SHP77 (cell line): ENCODE measurements around the gene NOS3.

Experiments
- DNase-seq, 2 experiments: peaks; one replicate each; lab custom pipeline; 2025; lab: John Stamatoyannopoulos, UW

NOS3 gene

GRCh38 chr7:150964593-150965111, 26.2 kb upstream of the NOS3 start:
- peak; percentile 67 to 81 for DNase-seq

- peak in 1 of 2 experiments; percentile 17 for DNase-seq
Measured at GRCh38 chr7:150965273-150965830, 25.5 kb upstream of the NOS3 start.

GRCh38 chr7:150966002-150966401, 24.8 kb upstream of the NOS3 start:
- DNase-seq = peak; percentile 25 to 70

- no peak for DNase-seq
Measured at GRCh38 chr7:150967349-150967748, 23.5 kb upstream of the NOS3 start.

GRCh38 chr7:150968056-150968733, 22.6 kb upstream of the NOS3 start:
- DNase-seq = no peak

GRCh38 chr7:150968734-150969372, 22.0 kb upstream of the NOS3 start:
- DNase-seq = peak; percentile 10 to 19

- peak; percentile 78 for DNase-seq
Measured at GRCh38 chr7:150969475-150969874, 21.3 kb upstream of the NOS3 start.

- no peak for DNase-seq
Measured at GRCh38 chr7:150970424-150970823, 20.4 kb upstream of the NOS3 start.

- peak in 1 of 2 experiments; percentile 40 for DNase-seq
Measured at GRCh38 chr7:150971242-150972022, 19.4 kb upstream of the NOS3 start.

GRCh38 chr7:150972023-150972468, 18.8 kb upstream of the NOS3 start:
- DNase-seq = peak; percentile 34 to 60

- no peak for DNase-seq
Measured at GRCh38 chr7:150972741-150973140, 18.1 kb upstream of the NOS3 start.

GRCh38 chr7:150973571-150974451, 17.0 kb upstream of the NOS3 start:
- DNase-seq = peak; percentile 67 to 76

GRCh38 chr7:150974468-150975391, 16.1 kb upstream of the NOS3 start:
- peak; percentile 51 to 57 for DNase-seq

GRCh38 chr7:150975536-150976319, 15.1 kb upstream of the NOS3 start:
- no peak for DNase-seq

- DNase-seq = peak; percentile 29 to 39
Measured at GRCh38 chr7:150976529-150977381, 14.1 kb upstream of the NOS3 start.

- DNase-seq = no peak
Measured at GRCh38 chr7:150977382-150978125, 13.3 kb upstream of the NOS3 start.

- peak; percentile 74 to 80 for DNase-seq
Measured at GRCh38 chr7:150978126-150978789, 12.6 kb upstream of the NOS3 start, which contains the start of gene KCNH2. TSS of gene KCNH2 (minus strand) at chr7:150978321. CDS start at chr7:150977913, 408 bp downstream.
